ENCODE data around the gene PNPT1.
"Not testable (repeated sequence)": the region's sequence is repeated elsewhere in the genome, so short reads cannot be mapped to it uniquely, and the experiment has no call there.

PNPT1 gene

GRCh38 chr2:55693181-55694125 is at the start of gene PNPT1:
Gene PNPT1, minus strand, starts transcription at chr2:55693844. Its CDS starts 21 bp downstream, at chr2:55693823.
- peak; percentile 95 for DNase-seq

GRCh38 chr2:55742996-55743395 is 49.4 kb upstream of the PNPT1 start:
- DNase-seq: no peak

GRCh38 chr2:55736019-55736536 is 42.4 kb upstream of the PNPT1 start:
- not testable (repeated sequence) for DNase-seq

GRCh38 chr2:55734726-55735125 is 41.1 kb upstream of the PNPT1 start:
- DNase-seq: no peak

- no peak for DNase-seq
Measured at GRCh38 chr2:55733335-55733734, 39.7 kb upstream of the PNPT1 start.

GRCh38 chr2:55732854-55733253 is 39.2 kb upstream of the PNPT1 start:
- DNase-seq: no peak

- DNase-seq: no peak
Measured at GRCh38 chr2:55729136-55729685, 35.6 kb upstream of the PNPT1 start.

GRCh38 chr2:55721596-55722215 is 28.1 kb upstream of the PNPT1 start:
- DNase-seq: no peak

GRCh38 chr2:55720417-55720816 is 26.8 kb upstream of the PNPT1 start:
- DNase-seq: no peak

GRCh38 chr2:55719852-55720251 is 26.2 kb upstream of the PNPT1 start:
- DNase-seq: no peak

GRCh38 chr2:55718165-55719008 is 24.7 kb upstream of the PNPT1 start:
- peak; percentile 77 for DNase-seq

GRCh38 chr2:55715626-55716025 is 22.0 kb upstream of the PNPT1 start:
- DNase-seq: no peak

GRCh38 chr2:55715178-55715577 is 21.5 kb upstream of the PNPT1 start:
- not testable (repeated sequence) for DNase-seq

GRCh38 chr2:55712477-55713060 is 18.9 kb upstream of the PNPT1 start:
- DNase-seq: no peak

GRCh38 chr2:55710025-55710424 is 16.4 kb upstream of the PNPT1 start:
- no peak for DNase-seq

GRCh38 chr2:55707751-55708150 is 14.1 kb upstream of the PNPT1 start:
- no peak for DNase-seq

GRCh38 chr2:55706258-55706657 is 12.6 kb upstream of the PNPT1 start:
- not testable (repeated sequence) for DNase-seq

GRCh38 chr2:55705027-55705653 is 11.5 kb upstream of the PNPT1 start:
- no peak for DNase-seq

- no peak for DNase-seq
Measured at GRCh38 chr2:55703350-55703749, 9.7 kb upstream of the PNPT1 start.

- not testable (repeated sequence) for DNase-seq
Measured at GRCh38 chr2:55692740-55693139, 904 bp downstream of the PNPT1 start.

- DNase-seq: no peak
Measured at GRCh38 chr2:55672630-55673029, 21.0 kb downstream of the PNPT1 start.

GRCh38 chr2:55668956-55669355 is 24.7 kb downstream of the PNPT1 start:
- DNase-seq: no peak

Measured in NCI-H1694 (cell line).